ENCODE results near the gene BAIAP3.

DNA sequence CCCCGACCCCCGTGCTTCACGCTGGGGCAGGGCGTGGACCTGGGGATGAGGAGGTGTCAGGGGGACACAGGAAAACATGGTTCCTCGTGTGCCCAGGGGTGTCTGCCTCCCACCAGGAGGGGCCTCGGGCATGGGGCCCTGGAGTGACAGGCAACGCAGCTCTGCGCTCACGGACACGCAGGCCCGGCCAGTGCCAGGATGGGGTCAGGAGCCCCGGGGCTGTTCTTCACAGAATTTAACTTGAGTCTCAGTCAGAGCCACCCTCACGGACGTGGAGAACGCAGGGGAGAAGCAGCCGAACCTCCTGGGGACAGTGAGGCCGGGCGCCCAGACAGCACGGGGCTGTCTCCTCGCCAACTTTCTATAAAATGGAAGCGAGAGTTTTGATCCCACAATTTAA lies 64.3 kb downstream of the BAIAP3 start:
- TF ChIP-seq, protein P1, sequence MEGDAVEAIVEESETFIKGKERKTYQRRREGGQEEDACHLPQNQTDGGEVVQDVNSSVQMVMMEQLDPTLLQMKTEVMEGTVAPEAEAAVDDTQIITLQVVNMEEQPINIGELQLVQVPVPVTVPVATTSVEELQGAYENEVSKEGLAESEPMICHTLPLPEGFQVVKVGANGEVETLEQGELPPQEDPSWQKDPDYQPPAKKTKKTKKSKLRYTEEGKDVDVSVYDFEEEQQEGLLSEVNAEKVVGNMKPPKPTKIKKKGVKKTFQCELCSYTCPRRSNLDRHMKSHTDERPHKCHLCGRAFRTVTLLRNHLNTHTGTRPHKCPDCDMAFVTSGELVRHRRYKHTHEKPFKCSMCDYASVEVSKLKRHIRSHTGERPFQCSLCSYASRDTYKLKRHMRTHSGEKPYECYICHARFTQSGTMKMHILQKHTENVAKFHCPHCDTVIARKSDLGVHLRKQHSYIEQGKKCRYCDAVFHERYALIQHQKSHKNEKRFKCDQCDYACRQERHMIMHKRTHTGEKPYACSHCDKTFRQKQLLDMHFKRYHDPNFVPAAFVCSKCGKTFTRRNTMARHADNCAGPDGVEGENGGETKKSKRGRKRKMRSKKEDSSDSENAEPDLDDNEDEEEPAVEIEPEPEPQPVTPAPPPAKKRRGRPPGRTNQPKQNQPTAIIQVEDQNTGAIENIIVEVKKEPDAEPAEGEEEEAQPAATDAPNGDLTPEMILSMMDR (conservative IDR thresholded peaks at IDR 0.05; ENCODE audit: low read depth in 2 of 2), result no peak
- TF ChIP-seq EZH2phosphoT487 (IDR thresholded peaks at IDR 0.05; ENCODE audit: unreplicated experiment) (no peak), ZNF331 (CRISPR knock-in tag; IDR thresholded peaks at IDR 0.05; ENCODE audit: low read depth) (no peak), EZH2 (IDR thresholded peaks at IDR 0.05; ENCODE audit: low read depth, unreplicated experiment) (no peak), POLR2AphosphoS5 (IDR thresholded peaks at IDR 0.05; ENCODE audit: low read depth) (no peak), JUNB (IDR thresholded peaks at IDR 0.05; ENCODE audit: unreplicated experiment) (no peak), ZNF114 (CRISPR knock-in tag; IDR thresholded peaks at IDR 0.05) (no peak), CREB1 (CRISPR knock-in tag; IDR thresholded peaks at IDR 0.05; ENCODE audit: low read depth) (no peak), NANOG (IDR thresholded peaks at IDR 0.05; ENCODE audit: borderline replicate concordance) (no peak), STAT1 (IDR thresholded peaks at IDR 0.05; ENCODE audit: unreplicated experiment) (no peak)
- TF ChIP-seq, protein P2, sequence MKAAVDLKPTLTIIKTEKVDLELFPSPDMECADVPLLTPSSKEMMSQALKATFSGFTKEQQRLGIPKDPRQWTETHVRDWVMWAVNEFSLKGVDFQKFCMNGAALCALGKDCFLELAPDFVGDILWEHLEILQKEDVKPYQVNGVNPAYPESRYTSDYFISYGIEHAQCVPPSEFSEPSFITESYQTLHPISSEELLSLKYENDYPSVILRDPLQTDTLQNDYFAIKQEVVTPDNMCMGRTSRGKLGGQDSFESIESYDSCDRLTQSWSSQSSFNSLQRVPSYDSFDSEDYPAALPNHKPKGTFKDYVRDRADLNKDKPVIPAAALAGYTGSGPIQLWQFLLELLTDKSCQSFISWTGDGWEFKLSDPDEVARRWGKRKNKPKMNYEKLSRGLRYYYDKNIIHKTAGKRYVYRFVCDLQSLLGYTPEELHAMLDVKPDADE (IDR thresholded peaks at IDR 0.05), result no peak
- TF ChIP-seq, protein P3, sequence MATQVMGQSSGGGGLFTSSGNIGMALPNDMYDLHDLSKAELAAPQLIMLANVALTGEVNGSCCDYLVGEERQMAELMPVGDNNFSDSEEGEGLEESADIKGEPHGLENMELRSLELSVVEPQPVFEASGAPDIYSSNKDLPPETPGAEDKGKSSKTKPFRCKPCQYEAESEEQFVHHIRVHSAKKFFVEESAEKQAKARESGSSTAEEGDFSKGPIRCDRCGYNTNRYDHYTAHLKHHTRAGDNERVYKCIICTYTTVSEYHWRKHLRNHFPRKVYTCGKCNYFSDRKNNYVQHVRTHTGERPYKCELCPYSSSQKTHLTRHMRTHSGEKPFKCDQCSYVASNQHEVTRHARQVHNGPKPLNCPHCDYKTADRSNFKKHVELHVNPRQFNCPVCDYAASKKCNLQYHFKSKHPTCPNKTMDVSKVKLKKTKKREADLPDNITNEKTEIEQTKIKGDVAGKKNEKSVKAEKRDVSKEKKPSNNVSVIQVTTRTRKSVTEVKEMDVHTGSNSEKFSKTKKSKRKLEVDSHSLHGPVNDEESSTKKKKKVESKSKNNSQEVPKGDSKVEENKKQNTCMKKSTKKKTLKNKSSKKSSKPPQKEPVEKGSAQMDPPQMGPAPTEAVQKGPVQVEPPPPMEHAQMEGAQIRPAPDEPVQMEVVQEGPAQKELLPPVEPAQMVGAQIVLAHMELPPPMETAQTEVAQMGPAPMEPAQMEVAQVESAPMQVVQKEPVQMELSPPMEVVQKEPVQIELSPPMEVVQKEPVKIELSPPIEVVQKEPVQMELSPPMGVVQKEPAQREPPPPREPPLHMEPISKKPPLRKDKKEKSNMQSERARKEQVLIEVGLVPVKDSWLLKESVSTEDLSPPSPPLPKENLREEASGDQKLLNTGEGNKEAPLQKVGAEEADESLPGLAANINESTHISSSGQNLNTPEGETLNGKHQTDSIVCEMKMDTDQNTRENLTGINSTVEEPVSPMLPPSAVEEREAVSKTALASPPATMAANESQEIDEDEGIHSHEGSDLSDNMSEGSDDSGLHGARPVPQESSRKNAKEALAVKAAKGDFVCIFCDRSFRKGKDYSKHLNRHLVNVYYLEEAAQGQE (IDR thresholded peaks at IDR 0.05; ENCODE audit: unreplicated experiment), result no peak

All from GM23338 (cell line).